ENCODE results near the gene PHF19.

PHF19 gene

DNA sequence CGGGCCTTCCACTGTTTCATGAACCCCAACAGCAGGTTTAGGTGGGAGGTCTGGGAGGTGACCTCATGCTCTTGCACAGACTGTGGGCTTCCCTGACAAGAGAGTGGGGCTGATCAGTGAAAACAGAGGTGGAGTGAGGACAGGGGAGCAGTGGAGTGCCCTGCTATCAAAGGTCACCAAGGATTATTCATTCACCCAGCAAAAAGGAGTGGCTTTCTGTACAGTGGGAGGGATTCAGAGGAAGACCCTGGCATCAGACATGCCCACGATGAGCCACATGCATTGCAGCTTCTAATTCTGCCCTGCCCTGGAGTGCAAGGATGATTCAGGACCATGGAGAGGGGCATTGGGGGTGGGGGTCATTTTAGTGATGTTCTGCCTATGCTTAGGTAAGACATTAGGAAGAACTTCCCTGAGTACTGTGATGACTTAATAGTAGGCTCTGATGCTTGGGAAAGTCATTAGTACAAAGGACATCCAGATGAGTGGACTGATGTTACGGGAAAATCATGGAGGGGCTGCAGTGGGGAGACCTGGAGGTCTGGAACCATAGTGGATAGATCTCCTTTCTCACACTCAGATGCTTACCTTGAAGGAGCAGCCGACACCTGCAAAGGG, 36.8 kb upstream of the PHF19 start:
- no peak for DNase-seq (ENCODE audit: low spot score)

DNA sequence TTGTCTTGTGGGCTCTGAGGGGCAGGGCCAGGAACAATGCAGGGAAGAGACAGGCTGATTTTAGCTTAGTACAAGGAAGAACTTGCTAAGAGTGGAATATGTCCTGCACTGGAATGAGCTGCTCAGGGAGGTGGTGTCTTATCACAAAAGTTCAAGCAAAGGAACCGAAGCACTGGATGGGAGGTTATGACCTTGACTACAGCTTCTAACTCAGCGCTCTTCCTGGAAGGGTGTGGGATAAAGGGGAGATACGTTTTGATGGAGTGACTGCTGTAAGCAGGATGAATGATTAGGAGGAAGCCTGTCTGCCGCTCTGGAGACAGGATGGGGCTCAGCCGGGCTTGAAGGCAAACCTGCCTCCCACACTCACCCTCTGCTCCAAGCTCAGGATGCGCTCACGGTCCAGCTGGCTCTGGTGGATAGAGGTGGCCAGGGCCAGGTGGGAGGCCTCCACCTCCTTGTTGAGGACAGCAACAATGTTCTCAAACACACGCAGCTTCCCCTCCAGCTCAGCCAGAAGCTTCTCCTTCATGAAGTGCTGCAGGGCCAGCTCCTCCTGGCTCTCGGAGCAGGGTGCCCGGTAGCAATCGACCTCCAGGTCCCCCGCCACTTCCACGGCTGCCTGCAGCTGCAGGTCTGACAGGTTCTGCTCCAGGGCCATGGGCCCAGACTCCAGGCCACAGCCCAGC, 36.1 kb upstream of the PHF19 start:
- no peak for DNase-seq (ENCODE audit: low spot score)

DNA sequence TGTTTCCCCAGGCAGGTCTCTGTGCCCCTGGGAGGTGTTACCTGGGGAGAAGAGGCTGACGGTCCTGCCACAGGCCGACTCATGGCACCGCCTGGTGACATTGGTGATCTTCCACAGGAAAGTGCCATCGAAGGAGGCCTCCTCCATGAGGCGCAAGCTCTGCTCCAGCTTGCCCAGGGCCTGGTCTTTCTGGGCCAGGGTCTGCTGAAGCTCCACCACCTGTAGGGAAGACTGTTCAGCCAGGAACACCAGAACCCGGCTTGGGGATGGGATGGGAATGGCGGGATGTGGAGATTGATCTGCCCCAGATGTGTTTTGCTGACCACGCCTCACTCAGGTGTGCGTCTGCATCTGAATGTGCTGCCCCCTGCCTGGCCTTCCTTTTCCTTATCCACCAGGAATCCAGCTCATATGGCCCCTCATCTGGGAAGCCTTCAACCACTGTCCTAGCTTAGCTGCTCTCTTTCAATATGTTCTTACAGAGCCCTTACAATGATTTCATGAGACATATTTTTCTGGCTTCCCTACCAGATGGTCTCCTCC, 34.4 kb upstream of the PHF19 start:
- DNase-seq (ENCODE audit: low spot score) = no peak

DNA sequence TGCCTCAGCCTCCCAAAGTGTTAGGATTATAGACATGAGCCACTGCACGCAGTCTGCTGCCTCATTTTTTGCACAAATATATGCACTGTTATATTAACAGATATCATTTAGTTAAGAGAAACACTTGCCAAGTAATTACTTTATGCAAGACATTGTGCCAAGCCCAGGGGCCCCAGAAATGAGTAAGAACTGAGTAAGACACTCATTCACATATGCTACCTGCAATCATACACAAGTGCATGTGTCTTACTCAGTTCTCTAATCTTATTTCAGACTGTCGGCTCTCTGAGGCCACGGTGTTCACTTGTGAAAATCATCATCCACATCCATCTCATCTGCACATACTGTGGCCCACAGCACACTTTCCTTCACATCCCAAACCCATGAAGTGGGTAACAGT, 33.7 kb upstream of the PHF19 start:
- no peak for DNase-seq (ENCODE audit: low spot score)

DNA sequence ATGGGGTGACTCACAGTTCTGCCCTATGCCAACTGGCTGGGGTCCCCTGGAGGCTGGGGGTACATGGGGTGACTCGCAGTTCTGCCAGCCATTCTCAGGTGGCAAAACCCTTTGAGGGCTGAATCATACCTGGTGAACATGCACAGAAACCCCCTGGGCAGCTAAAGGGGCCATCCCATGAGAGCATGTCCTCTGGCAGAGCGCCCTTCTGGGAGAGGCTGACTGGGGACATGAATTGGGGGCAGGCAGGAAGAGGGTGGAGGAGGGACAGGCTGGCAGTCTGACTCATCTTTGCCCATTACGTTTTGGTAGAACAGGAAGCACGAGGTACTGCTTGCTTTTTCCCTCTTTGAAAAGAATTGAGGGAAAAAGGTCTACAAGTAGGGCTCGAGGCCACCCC, 32.9 kb upstream of the PHF19 start:
- no peak for DNase-seq (ENCODE audit: low spot score)

DNA sequence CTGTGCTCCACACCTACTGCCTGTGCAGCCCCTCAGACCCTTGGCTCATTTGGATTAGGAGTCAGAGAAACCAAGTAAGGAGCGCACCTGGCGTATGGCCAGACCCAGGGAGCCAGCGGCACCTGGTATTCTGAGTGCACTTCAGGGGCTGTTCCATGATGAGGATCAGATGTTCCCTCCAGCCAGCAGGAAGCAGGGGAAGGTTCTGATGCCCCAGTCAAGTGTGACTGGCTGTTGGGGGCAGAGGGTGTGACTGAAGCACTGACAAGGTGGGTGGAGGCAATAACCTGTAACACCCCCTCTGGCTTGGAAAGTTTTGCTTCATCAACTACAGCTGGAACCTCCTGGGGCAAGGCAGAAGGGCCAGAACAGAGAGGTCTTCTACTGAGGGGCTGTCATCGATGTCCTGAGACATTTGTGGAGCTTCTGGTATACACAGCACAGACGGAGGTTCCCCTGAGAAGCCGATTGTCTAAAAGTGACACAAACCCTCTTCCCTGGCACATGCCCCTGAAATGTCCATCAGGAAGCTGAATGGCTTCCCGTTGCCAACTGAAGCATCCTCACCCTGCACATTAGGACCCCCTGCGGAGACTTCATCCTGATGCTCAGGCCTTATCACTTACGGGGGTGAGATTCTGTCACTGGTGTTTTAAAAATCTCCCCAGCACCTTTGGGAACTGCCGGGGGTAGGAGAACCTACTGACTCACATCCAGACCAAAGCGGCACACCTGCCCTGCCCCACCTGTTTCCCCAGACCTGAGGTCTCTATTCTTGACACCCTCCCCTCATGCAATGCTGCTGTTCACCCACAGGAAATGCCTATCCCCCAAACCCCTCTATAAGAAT, 28.6 kb upstream of the PHF19 start:
- no peak for DNase-seq (ENCODE audit: low spot score)

DNA sequence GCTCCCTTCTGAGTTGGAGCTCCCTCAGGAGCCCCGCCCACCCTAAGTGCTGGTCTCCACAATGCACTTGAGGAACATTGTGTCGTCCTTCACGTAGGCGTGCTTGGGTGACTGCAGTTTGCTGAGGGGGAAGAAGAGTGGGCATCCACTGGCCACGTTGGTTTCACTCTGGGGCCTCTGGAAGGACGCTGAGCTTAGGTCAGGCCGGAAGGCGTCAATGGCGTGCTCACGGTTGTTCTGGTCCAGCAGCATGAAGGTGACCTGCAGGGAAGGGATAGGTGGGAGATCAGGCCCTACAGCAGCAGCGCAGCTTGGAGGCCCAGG, 28.0 kb upstream of the PHF19 start:
- DNase-seq (ENCODE audit: low spot score) = no peak

DNA sequence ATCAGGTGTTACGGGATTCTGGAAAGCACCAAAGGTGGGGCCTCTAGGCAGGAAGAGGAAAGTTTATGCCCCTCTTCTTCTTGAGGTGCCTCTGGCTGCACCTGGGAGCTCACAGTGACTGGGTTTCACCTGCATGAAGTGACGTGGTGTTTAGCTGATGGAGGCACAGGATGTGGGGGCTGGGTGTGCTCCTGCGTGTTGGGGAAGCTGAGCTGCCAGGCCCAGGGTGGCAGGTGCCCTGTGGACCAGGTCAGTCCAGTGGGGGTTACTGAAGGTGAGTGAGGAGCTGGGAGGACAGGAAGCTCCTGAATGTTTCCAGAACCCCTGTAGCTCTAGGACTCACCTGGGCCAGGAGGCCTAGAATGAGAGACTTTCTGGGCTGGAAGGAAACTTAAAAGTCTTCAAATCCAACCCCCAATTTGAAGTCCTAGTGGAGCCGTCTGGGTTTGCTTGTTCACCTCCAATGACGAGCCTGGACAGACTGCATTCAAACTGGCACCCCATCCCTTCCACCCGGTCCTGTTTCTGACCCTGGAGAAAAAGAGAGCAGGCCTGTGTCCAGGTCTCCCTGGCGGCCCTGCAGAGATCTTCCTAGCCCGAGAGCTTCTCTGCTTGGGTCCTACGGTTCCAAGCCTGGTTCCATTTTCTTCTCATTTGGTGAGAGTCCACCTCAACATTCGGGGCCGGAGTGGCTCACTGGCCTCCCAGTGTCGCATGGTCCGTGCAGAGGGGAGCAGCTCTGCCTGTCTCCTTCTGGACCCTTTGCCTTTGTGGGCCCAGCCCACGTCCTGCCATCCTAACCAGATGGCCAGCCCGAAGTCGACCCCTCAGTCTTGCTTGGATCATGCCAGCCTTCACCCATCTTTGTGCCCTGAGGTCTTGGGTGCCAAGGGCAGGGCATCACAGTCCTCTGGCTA, 27.3 kb upstream of the PHF19 start:
- DNase-seq (ENCODE audit: low spot score) = no peak

DNA sequence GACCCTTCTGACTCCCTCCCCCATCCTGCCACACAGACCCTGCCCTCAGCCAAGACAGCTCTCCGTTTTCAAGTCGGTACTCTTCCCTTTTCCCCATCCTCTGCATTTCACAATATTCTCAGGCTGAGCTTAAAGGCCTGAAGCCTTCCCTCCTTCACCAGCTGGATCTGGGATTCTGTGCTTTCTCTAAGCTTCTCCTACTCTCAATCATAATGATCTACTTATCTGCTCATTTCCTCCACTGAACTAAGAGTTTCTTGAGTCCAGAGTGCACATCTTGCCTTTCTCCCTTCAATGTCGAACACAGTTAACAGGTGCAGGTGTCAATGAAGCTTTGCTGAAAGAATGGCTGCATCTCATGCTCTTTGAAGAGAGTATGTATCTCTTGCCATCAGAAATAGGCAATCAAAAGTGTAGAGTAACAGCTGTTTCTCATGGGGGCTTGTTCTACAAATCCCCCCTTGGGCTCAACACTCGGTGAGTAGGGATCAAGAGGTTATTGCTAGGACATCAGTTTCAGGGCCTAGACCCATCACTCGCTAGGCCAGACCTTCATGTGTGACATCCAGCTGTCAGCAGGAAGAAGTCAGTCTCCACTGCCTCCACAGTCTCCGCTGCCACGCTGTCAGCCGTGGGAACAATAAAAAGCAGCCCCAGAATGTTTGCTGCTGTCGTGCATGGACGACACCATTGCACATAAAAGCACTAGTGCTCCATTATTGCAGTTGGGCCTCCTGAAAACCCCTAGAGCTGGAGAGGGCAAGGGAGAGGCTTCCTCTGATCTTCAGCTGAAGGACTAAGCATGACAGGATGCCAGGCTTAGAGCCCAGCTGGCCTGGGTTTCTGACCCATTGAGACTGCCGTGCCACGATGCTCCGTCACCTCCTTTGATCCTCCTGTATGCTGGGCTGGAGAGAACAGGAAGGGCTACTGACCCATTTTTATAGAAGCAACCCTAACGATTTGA, 25.9 kb upstream of the PHF19 start:
- DNase-seq (ENCODE audit: low spot score) = no peak

DNA sequence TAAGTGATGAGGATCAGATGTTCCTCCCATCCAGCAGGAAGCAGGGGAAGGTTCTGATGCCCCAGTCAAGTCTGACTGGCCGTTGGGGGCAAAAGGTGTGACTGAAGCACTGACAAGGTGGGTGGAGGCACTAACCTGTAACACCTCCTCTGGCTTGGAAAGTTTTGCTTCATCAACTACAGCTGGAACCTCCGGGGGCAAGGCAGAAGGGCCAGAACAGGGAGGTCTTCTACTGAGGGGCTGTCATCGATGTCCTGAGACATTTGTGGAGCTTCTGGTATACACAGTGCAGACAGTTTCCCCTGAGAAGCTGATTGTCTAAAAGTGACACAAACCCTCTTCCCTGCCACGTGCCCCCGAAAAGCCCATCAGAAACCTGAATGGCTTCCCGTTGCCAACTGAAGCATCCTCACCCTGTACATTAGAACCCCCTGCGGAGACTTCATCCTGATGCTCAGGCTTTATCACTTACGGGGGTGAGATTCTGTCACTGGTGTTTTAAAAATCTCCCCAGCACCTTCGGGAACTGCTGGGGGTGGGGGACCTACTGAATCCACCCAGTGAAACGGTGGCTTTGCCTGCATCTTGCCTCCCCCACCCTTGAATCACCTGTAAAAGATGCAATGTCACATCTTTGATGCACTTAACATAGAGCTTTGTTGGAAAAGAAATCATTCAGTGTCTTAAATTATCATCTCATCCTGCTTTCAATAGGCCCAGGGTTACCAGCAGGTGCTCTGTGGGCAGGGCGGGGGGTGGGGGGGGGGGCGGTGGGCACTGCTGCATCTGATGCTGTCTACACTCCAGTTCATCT, 25.0 kb upstream of the PHF19 start:
- no peak for DNase-seq (ENCODE audit: low spot score)

DNA sequence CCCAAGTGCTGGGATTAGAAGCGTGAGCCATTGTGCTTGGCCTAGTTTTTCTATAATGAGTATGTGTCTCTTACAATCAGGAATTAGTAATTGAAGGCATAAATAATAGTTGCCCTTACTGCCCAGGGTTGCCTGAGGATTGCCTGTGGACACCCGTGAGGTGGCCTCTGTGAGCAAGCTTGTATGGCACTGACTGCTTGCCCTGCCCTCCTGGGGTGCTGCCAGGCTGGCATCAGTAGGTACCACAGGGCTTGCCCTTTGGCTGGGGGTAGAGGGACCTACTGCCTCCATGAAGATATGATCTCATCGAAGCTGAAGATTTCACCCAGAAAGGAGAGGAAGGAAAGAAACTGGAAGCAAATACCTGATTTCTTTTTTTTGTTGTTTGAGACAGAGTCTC, 23.8 kb upstream of the PHF19 start:
- no peak for DNase-seq (ENCODE audit: low spot score)

DNA sequence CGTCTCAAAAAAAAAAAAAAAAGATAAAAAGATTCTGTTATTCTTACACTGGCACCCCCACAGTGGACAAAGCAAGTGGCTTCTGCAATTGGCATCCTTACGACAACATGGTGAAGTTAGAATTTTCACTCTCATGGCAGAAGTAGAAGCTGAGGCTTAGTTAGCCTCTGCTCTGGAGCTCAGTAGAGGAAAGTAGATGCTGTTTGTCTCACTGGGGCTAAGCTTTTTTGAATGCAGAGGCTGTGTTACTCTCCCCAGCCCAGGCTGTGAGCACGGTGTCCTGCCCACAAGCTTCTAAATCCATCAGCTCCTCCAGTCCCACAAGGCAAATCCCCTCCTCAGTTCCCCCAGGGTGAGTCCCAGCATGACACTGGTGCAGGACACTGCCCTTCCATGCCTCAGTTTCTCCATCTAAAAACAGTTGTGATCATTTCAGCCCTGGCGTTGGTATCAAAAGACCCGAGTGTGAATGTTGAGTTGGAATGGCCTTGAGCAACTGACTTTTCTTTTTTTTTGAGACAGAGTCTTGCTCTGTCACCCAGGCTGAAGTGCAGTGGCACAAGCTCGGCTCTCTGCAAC, 22.6 kb upstream of the PHF19 start:
- DNase-seq (ENCODE audit: low spot score) = no peak

DNA sequence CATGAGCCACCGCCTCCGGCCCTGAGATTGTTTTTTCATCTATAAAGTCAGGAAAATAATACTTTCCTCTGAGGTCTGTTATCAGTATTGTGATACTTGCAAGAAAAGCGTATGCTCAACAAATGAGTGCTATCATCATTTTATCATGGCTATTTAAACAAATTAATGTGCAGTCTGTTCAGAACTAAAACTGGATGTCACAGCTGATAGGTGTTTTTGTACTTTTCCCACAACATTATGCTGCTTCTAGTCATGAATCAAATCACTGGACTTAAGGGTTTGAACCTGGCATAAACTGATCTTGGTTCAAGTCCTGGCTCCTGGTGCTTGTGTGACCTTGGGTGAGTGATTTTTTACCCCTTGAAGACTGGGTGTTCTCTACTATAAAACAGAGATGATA, 21.4 kb upstream of the PHF19 start:
- DNase-seq (ENCODE audit: low spot score) = no peak

DNA sequence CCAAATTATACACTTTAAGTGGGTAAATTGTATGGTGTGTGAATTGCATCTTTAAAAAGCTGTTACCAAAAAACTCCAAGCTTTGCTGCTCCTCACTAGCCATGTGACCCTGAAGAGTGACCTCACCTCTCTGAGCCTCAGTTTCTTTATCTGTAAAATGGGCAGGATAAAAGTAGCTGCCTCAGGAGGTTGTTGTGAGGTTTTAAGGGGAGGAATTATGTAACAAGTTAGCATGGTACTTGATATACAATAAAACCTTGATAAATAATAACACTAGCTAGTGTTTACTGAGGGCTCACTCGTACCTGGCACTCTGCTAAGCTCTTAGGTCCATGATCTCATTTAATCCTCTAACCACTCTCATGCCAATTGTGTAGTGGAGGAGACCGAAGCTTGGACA, 19.0 kb upstream of the PHF19 start:
- DNase-seq (ENCODE audit: low spot score) = no peak

DNA sequence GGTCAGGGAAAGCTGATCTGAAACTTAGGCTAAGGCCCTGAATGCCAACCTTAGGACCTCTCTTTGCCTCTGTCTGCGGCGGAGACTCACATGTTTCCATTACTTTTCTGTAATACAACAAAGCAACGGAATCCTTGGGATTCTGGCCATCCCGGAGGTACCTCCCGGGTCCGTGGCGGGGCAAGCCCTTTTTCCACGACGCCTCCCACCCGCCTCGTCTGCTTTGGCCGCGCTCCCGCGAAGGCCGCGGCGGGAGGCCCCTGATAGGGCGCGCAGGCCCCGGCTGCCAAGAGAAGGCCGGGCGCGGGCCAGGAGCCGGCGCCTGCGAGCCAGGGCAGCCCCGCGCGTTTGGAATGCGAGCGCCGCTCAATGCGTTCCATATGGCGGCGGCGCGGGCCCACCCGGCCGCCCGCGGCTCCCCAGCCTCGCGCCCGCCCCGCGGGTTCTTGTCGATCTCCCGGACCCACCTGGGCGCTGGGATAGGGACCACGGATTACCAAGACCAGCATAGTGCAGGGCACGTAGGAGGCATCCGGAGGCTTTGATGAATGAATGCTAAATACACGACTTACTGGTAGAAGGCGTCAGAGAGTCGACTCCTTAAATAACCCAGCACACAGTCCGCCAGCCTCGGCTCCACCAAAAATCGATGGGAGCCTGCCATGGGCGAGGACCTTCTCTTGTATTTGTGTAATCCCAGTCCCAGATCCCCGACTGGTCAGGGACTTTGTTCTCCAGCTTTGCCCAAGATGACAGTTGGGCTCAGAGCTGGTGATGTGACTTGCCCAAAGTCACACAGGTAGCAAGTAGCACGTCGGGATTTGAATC, 17.5 kb upstream of the PHF19 start:
- no peak for DNase-seq (ENCODE audit: low spot score)

DNA sequence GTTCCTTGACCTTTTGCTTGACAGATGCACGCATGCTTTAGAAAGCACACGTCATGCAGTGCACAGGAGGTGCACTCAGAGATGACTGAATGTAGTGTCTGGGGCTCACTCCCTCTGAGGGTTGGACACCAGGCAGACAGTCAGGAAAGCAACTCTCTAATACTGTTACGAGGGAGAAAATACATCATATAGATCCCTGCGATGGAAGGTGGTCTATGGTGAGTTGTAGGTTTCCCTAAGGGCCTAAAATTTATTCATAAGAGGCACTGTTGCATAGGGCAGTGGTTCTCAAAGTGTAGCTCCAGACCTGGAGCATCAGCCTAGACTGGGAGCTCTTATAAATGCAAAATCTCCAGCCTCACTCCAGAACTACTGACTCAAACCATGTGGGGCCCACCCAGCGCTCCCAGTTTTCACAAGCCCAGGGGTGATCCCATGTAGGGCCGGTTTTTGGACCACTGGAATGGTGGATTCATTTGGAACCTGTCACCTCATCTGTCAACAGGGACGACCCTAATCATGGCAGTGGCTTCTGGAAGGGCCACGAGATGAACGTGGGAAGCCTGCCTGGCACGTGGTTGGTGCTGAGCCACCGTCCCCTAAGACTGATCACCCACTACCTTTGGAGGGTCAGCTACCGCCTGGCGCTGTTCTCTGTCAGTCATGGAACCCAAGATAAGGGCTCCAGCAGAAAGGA, 16.8 kb upstream of the PHF19 start:
- no peak for DNase-seq (ENCODE audit: low spot score)

DNA sequence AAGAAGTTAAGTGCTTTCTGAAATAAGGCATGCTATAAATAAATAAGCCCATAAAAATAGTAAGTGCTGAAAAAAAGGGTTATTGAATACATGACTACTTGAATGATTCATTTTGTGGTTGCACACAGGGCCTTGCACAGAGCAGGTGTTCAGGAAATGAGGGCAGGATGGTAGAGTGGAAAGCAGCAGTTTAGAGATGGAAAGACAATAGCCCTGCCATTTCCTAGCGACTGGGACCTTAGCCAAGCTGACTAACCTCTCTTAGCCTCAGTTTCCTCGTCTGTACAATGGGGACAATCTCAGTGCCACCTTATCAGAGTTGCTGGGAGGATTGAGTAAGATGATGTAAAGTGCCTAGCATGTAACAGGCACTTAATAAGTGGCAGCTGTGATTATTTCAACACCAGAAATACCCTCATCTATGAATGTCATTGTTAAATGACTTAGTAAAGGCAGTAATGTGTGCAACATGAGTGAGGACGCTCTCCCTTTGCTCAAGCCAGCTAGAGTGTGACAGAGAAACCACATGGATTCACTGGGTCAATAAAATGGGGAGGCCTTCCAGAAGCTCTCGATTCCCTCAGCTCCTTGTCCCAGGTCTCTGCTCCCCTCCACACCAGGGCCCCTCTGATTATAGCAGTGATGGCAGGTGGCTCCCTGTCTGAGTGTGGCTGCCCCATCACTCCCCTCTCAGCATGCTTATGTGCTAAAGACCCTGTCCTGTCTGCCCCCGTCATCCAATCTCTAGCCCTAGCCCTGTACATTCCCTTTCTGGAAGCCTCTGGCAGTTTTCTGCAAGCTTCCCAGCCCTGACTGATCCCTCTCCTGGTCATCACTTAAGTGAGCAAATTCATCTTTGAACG, 16.0 kb upstream of the PHF19 start:
- DNase-seq (ENCODE audit: low spot score) = peak; percentile 85
